GM12878 (cell line): Measurements from ENCODE around the gene CHCHD6. TPM values are rescaled to one million over a fixed set of nuclear protein-coding genes. Genes with fewer than 3 reads are reported as not detected.

Experiments used
- ATAC-seq: fragments of 200-7000 bp; cut with Tn5 transposase; 3 replicates; pipeline ENCODE4 v1.9.1; 2020; ENCODE audit warnings: mild to moderate bottlenecking, moderate library complexity
- BruUV-seq: library from RNA; stranded (reverse); fragments of 400-500 nt; replicated peaks from 2 replicates; lab custom pipeline; 2021; lab: Mats Ljungman, UMichigan
- CTCF ChIA-PET: fragments of 300-600 bp; sonication (Branson Sonifier 250); formaldehyde crosslinking; extraction: SDS; loops from one replicate; lab custom pipeline; 2021; ENCODE audit warnings: inconsistent platforms; lab: Yijun Ruan, JAX
- POLR2A ChIA-PET: fragments of 350-600 bp; formaldehyde crosslinking; extraction: SDS; loops from one replicate; lab custom pipeline; 2021; ENCODE audit warnings: inconsistent platforms; lab: Charles Lee
- RAD21 ChIA-PET: fragments of 300-600 bp; sonication (Branson Sonifier 250); formaldehyde crosslinking; loops from one replicate; lab custom pipeline; 2023; ENCODE audit warnings: antibody characterized with exemption; ENCODE audit not compliant: unreplicated experiment; lab: Charles Lee
- SMC1A ChIA-PET: fragments of 300-600 bp; sonication (Branson Sonifier 250); formaldehyde crosslinking; loops from one replicate; lab custom pipeline; 2023; ENCODE audit not compliant: unreplicated experiment, uncharacterized antibody; lab: Charles Lee
- DNase-seq: peaks from one replicate; pipeline ENCODE4 v3.0.0-alpha.2; 2011; ENCODE audit warnings: low read depth, low spot score
- FAIRE-seq: peaks from 3 replicates; lab custom pipeline; 2011; peaks lifted over from hg19 to GRCh38; lab: Jason Lieb, UNC
- H2AFZ ChIP-seq: 2 replicates; pipeline ENCODE4 v1.6.0; 2011; ENCODE audit warnings: low read depth, low read length, control low read depth; ENCODE audit not compliant: control insufficient read depth
- H3K27ac ChIP-seq: 2 replicates; pipeline ENCODE4 v1.5.1; 2011; ENCODE audit warnings: control low read depth; ENCODE audit not compliant: control insufficient read depth, insufficient read depth
- H3K27me3 ChIP-seq, 2 experiments: replicated peaks in 1 of 2; 2 replicates each; pipeline versions ENCODE4 v1.6.0 to v1.6.1; 2011; ENCODE audit warnings: low read length in 1 of 2; ENCODE audit not compliant: control insufficient read depth in 2 of 2, insufficient read depth in 2 of 2
- H3K36me3 ChIP-seq, 2 experiments: 2 replicates each; pipeline ENCODE4 v1.5.1; 2011; ENCODE audit warnings: low read length in 1 of 2; ENCODE audit not compliant: control insufficient read depth in 2 of 2, insufficient read depth in 2 of 2
- H3K4me1 ChIP-seq: 2 replicates; pipeline ENCODE4 v1.6.1; 2011; ENCODE audit warnings: mild to moderate bottlenecking, low read length, moderate library complexity, mixed read lengths; ENCODE audit not compliant: control insufficient read depth, insufficient read depth
- H3K4me2 ChIP-seq: 2 replicates; pipeline ENCODE4 v1.6.0; 2011; ENCODE audit warnings: control low read depth; ENCODE audit not compliant: control insufficient read depth, insufficient read depth
- H3K4me3 ChIP-seq: fragments of 200-600 bp; sonication (generic); 2 replicates; pipeline ENCODE4 v1.5.1; 2016
- H3K79me2 ChIP-seq: 2 replicates; pipeline ENCODE4 v1.6.0; 2011; ENCODE audit warnings: low read length; ENCODE audit not compliant: control insufficient read depth, insufficient read depth
- H3K9ac ChIP-seq: 2 replicates; pipeline ENCODE4 v1.8.0; 2011; ENCODE audit warnings: low read length, control low read depth, mixed read lengths; ENCODE audit not compliant: control insufficient read depth, insufficient read depth
- H3K9me3 ChIP-seq: replicated peaks from 3 replicates; pipeline ENCODE4 v1.5.1; 2011; ENCODE audit warnings: mild to moderate bottlenecking, low read length; ENCODE audit not compliant: control insufficient read depth, insufficient read depth
- H4K20me1 ChIP-seq: 2 replicates; pipeline ENCODE4 v1.6.0; 2011; ENCODE audit not compliant: control insufficient read depth, insufficient read depth
- CHD1 ChIP-seq: IDR thresholded peaks from 2 replicates; pipeline ENCODE4 v1.6.1; 2012; ENCODE audit warnings: low read depth, low read length, improper control_type of control experiment
- CHD2 ChIP-seq: IDR thresholded peaks from 2 replicates; pipeline ENCODE4 v1.6.1; 2011; ENCODE audit warnings: low read depth, low read length, improper control_type of control experiment, borderline replicate concordance
- CHD4 ChIP-seq: fragments of 200-600 bp; sonication (generic); IDR thresholded peaks from 2 replicates; pipeline ENCODE4 v1.6.1; 2016; ENCODE audit warnings: mild to moderate bottlenecking
- JUNB ChIP-seq: IDR thresholded peaks from 2 replicates; pipeline ENCODE4 v1.6.1; 2016; ENCODE audit warnings: antibody characterized with exemption, mild to moderate bottlenecking
- RB1 ChIP-seq: fragments of 450-650 bp; formaldehyde crosslinking; IDR thresholded peaks from 2 replicates; pipeline ENCODE4 v1.6.1; 2017; ENCODE audit warnings: mild to moderate bottlenecking, borderline replicate concordance
- SIN3A ChIP-seq: IDR thresholded peaks from 2 replicates; pipeline ENCODE4 v1.6.1; 2012; ENCODE audit warnings: low read depth, low read length, improper control_type of control experiment
- SMAD1 ChIP-seq: fragments of 450-650 bp; IDR thresholded peaks from 2 replicates; pipeline ENCODE4 v1.6.1; 2018; ENCODE audit warnings: mild to moderate bottlenecking, low read depth; ENCODE audit not compliant: partially characterized antibody
- ZNF687 ChIP-seq: fragments of 450-650 bp; IDR thresholded peaks from 2 replicates; pipeline ENCODE4 v1.6.1; 2017; ENCODE audit warnings: mild to moderate bottlenecking, moderate library complexity
- WGBS: methylation state at CpG from one replicate; pipeline ENCODE4 v1.1.6; 2016; ENCODE audit warnings: low lambda C conversion rate; ENCODE audit not compliant: insufficient replicate concordance, insufficient coverage; ENCODE audit errors: missing lambda C conversion rate; 5-methylcytosine and 5-hydroxymethylcytosine counted together
- in situ Hi-C: fragments of 300-500 bp; cut with MboI; formaldehyde crosslinking; loops from 9 replicates; pipeline ENCODE4 v1.14.3; 2018; ENCODE audit warnings: mixed read lengths
- intact Hi-C: fragments of 100-400 bp; cut with micrococcal nuclease; formaldehyde crosslinking; loops from one replicate; pipeline ENCODE4 v1.14.2; 2022; ENCODE audit not compliant: unreplicated experiment
- polyA plus RNA-seq, 11 experiments: library from polyadenylated mRNA; depleted of rRNA in 4 of 11; unstranded in 6 of 11; stranded (reverse) in 5 of 11; fragments of >200 nt; fragmentation: Nextera tagmentation in 4 of 11; fragmentation: Illumina TruSeq in 1 of 11; extraction: Ambion mirVana in 4 of 11; extraction: Trizol in 1 of 11; gene quantifications; 1 replicate in 1 of 11; 2 replicates in 10 of 11; pipeline versions ENCODE4 v1.2.1 to v1.2.3, GENCODE V29; 2011 to 2016; ENCODE audit warnings: inconsistent platforms in 2 of 11, missing spikeins in 2 of 11, low read depth in 1 of 11
- total RNA-seq, 4 experiments: library from RNA; depleted of rRNA in 3 of 4; stranded (reverse); fragments of >200 nt in 3 of 4; fragmentation: Illumina TruSeq in 1 of 4; extraction: Trizol in 1 of 4; gene quantifications; 2 replicates each; pipeline versions ENCODE4 v1.2.1 to v1.2.3, GENCODE V29; 2013 to 2021
- TF ChIP-seq, protein P1 (sequence below): IDR thresholded peaks from 2 replicates; pipeline ENCODE4 v1.6.1; 2011; ENCODE audit warnings: borderline replicate concordance, low read depth, mild to moderate bottlenecking, moderate library complexity, low read length; ENCODE audit not compliant: insufficient read depth, poor library complexity, severe bottlenecking
- TF ChIP-seq, protein P2 (sequence below): IDR thresholded peaks from 2 replicates; pipeline ENCODE4 v1.6.1; 2012; ENCODE audit warnings: mild to moderate bottlenecking, low read depth, low read length
- TF ChIP-seq, protein P3 (sequence below): fragments of 450-650 bp; formaldehyde crosslinking; IDR thresholded peaks from 2 replicates; pipeline ENCODE4 v1.5.0; 2022; ENCODE audit warnings: mild to moderate bottlenecking, missing genetic modification characterization

Gene CHCHD6
- total and polyA plus RNA-seq, 10 of the 15 experiments (the other 5 are each of a cell fraction or from before 2014, with no cell fraction given), result 2.7 to 16.7 (median 12.3) TPM

GRCh38 chr3:126693921-126694320 lies 10.1 kb upstream of the CHCHD6 start:
- Histone ChIP-seq H3K9ac (no peak overlapping the region), H3K79me2 (no peaks in the 10 kb centered on the region), H4K20me1 (no peaks in the 10 kb centered on the region), H2AFZ (no peak overlapping the region), H3K4me1 (no peaks in the 10 kb centered on the region), H3K27ac (no peak overlapping the region), H3K36me3 (no peaks in the 10 kb centered on the region), H3K27me3 (no peaks in the 10 kb centered on the region; a peak in 3 of 4 replicates), H3K4me3 (no peak overlapping the region), H3K9me3 (no peaks in the 10 kb centered on the region), H3K4me2 (no peak overlapping the region)
- ChIA-PET CTCF (no interaction called here), RAD21 (no interaction called here), POLR2A (no interaction called here), SMC1A (no interaction called here)
- ATAC-seq (no peak), DNase-seq (no peak), FAIRE-seq (no peak)
- intact Hi-C loops (no loop called here), in situ Hi-C loops (no loop called here)
- WGBS, result 29% methylated on average over 3 of the region's 3 CpGs
- no TSS peak for BruUV-seq
- TF ChIP-seq, protein P1, sequence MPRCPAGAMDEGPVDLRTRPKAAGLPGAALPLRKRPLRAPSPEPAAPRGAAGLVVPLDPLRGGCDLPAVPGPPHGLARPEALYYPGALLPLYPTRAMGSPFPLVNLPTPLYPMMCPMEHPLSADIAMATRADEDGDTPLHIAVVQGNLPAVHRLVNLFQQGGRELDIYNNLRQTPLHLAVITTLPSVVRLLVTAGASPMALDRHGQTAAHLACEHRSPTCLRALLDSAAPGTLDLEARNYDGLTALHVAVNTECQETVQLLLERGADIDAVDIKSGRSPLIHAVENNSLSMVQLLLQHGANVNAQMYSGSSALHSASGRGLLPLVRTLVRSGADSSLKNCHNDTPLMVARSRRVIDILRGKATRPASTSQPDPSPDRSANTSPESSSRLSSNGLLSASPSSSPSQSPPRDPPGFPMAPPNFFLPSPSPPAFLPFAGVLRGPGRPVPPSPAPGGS, result no peak
- TF ChIP-seq JUNB (no peak), ZNF687 (no peak), RB1 (no peak), CHD2 (no peak), CHD1 (no peak), CHD4 (no peak), SMAD1 (no peak), SIN3A (no peak)
- TF ChIP-seq, protein P2, sequence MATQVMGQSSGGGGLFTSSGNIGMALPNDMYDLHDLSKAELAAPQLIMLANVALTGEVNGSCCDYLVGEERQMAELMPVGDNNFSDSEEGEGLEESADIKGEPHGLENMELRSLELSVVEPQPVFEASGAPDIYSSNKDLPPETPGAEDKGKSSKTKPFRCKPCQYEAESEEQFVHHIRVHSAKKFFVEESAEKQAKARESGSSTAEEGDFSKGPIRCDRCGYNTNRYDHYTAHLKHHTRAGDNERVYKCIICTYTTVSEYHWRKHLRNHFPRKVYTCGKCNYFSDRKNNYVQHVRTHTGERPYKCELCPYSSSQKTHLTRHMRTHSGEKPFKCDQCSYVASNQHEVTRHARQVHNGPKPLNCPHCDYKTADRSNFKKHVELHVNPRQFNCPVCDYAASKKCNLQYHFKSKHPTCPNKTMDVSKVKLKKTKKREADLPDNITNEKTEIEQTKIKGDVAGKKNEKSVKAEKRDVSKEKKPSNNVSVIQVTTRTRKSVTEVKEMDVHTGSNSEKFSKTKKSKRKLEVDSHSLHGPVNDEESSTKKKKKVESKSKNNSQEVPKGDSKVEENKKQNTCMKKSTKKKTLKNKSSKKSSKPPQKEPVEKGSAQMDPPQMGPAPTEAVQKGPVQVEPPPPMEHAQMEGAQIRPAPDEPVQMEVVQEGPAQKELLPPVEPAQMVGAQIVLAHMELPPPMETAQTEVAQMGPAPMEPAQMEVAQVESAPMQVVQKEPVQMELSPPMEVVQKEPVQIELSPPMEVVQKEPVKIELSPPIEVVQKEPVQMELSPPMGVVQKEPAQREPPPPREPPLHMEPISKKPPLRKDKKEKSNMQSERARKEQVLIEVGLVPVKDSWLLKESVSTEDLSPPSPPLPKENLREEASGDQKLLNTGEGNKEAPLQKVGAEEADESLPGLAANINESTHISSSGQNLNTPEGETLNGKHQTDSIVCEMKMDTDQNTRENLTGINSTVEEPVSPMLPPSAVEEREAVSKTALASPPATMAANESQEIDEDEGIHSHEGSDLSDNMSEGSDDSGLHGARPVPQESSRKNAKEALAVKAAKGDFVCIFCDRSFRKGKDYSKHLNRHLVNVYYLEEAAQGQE, result no peak
- TF ChIP-seq, protein P3, sequence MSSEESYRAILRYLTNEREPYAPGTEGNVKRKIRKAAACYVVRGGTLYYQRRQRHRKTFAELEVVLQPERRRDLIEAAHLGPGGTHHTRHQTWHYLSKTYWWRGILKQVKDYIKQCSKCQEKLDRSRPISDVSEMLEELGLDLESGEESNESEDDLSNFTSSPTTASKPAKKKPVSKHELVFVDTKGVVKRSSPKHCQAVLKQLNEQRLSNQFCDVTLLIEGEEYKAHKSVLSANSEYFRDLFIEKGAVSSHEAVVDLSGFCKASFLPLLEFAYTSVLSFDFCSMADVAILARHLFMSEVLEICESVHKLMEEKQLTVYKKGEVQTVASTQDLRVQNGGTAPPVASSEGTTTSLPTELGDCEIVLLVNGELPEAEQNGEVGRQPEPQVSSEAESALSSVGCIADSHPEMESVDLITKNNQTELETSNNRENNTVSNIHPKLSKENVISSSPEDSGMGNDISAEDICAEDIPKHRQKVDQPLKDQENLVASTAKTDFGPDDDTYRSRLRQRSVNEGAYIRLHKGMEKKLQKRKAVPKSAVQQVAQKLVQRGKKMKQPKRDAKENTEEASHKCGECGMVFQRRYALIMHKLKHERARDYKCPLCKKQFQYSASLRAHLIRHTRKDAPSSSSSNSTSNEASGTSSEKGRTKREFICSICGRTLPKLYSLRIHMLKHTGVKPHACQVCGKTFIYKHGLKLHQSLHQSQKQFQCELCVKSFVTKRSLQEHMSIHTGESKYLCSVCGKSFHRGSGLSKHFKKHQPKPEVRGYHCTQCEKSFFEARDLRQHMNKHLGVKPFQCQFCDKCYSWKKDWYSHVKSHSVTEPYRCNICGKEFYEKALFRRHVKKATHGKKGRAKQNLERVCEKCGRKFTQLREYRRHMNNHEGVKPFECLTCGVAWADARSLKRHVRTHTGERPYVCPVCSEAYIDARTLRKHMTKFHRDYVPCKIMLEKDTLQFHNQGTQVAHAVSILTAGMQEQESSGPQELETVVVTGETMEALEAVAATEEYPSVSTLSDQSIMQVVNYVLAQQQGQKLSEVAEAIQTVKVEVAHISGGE (CRISPR knock-in tag), result no peak
